Amniotic stem cell (primary cell): Measurements from ENCODE around the gene RAPGEF4.
"Not testable (repeated sequence)": the region's sequence is repeated elsewhere in the genome, so short reads cannot be mapped to it uniquely, and the experiment has no call there.

Experiments used
- DNase-seq: peaks from one replicate; lab custom pipeline; 2025; lab: John Stamatoyannopoulos, UW

Gene RAPGEF4

DNA sequence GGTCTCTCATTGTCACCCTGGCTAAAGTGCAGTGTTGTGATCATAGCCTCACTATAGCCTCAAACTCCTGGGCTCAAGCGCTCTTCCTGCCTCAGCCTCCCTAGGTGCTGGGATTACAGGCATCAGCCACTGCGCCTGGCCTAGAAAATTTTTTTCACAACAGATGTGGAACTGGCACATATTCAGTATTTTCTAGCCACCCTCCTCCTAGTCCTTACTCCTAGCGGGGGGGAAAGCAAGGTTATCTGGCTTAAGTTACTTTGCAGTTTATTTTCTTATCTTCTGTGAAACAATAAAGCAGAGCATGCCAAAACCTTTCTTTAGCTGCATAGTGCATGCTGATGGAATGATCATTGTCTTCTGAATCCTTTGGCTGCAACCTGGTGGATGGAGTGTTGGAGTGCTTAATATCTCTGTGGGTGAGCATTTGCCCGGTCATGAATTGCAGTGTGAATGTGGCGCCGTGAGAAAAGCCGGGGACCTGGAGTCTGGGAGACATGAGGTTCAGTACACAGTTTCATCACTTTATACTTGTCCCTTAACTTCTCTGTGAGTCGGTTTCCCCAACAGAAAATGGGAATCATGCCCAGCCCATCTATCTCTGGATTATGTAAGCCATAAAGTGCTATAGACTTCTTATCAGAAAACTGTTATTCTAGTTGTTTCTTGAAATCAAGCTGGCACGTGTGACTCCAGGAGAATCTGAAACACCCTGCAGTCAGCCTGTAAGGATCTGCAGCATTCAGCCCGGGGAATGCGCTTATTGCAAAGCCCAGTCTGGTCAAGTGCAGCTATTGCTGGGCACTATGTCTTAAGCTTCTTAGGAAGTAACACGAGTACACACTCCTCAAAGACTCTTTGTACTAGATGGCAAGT lies 301.8 kb downstream of the RAPGEF4 start:
- DNase-seq: no peak

- not testable (repeated sequence) for DNase-seq
These were observed 302.6 kb downstream of the RAPGEF4 start for GRCh38 chr2:173038257-173038656.

- DNase-seq: no peak
These were observed 305.1 kb downstream of the RAPGEF4 start for GRCh38 chr2:173040729-173041128.

DNA sequence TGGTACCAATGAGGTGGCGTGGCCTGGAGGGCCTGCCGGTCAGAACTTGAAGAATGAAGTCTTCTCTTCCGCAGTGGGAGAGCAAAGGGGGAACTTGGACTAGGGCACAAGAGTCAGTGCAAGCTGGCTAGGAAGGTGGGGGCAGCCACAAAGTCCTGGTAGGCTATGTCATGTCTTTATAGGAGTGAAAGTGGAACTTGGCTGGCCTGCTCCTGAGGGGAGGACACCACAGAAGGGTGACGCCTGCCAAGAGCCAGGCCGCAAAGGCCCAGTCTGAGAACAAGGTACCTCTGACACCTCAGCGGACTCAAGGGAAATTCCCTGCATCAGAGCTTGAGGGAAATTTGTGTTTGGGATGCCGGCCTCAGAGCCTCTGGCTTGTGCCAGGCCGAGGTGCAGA lies 307.8 kb downstream of the RAPGEF4 start:
- no peak for DNase-seq

- DNase-seq: no peak
These were observed 308.4 kb downstream of the RAPGEF4 start for GRCh38 chr2:173043897-173044519.

- no peak for DNase-seq
These were observed 309.0 kb downstream of the RAPGEF4 start for GRCh38 chr2:173044686-173045085.

DNA sequence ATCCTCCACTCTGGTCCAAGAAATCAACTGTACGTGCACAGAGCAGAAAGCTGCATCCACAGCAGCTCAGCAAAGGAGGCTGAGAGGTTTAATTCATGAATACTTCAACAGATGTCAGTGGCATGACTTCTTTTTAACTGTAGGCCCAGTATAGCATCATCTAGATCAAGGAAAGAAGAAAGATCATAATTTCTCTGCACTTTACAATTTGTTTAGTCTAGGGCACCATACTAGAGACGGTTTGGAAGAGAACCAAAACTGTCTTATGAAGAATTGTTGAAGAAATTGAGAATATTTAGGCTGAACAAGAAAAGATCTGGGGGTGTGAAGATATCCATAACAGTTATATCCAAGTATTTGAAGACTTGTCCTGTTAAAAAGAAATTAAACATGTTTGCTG lies 309.5 kb downstream of the RAPGEF4 start:
- DNase-seq: no peak

- DNase-seq: no peak
These were observed 312.9 kb downstream of the RAPGEF4 start for GRCh38 chr2:173048522-173048896.

- DNase-seq: peak; percentile 89
These were observed 313.4 kb downstream of the RAPGEF4 start for GRCh38 chr2:173048897-173049661.

DNA sequence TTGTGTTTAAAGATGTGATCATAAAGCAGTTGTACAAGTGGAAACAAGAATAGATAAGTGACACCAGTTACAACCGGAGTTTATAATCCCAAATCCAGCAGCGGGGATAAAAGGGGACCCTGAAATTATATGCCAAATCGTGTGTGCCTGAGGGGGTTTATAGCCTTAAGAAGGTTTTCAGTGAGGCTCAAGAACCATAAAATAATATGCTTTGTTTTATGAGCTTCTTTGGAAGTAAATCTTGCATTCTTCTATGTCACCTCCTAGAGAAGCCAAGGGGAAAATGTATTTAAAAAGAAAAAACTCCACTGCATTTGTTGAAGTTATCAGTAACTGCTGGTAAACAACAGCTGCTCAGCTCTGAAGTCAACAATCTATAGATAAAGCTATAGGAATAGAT lies 314.2 kb downstream of the RAPGEF4 start:
- DNase-seq: no peak

DNA sequence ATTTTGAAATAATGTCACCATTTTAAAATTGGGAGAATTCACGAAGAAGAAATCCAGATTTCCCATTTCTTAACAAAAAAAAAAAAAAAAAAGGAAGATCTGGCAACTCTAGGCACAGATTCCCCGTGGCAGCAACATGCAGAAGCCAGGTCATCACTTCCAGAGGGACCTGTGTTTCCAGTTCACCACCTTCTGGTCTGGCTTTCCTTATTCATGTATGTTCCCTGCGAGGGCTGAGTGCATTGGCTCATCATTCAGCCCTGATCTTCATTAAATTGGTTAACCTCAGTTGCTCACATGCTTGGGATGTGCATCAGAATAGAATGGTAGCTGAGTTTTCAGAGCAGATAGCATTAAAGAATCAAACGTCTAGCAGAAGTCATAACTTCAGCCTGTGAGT lies 315.0 kb downstream of the RAPGEF4 start:
- DNase-seq: no peak

DNA sequence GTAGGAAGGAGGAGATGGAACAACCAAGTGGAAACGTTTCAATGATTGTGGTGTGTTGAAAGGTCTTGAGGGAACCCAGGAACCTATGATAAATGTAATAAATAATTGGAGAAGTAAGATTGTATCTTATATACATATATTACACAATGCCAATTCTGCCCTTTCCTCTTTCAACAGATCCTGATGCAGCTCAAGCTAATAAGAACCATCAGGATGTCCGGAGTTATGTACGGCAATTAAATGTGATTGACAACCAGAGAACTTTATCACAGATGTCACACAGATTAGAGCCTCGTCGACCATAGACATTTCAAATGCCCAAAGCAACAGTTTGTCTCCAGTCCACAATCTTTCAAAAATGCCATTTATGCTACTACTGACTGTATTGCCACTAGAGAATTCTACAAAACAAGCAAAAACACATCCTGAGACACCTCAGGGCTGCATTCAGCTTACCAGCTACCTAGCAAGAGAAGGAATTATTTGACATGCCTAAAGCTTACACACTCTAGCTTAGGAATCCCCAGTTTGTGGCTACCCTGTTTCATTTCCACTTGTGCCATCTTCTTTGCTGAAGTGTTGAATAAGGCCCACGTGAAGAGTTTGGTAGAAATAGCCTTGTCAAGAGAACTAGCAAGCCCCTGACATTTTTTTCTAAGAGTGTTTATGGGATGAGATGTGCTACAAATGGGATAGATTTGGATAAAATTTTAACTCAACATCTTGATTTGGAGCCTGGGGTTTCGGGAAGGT lies 316.0 kb downstream of the RAPGEF4 start:
- no peak for DNase-seq

GRCh38 chr2:173053043-173053699 lies 317.5 kb downstream of the RAPGEF4 start:
- no peak for DNase-seq

- DNase-seq: no peak
These were observed 318.8 kb downstream of the RAPGEF4 start for GRCh38 chr2:173054466-173054865.

DNA sequence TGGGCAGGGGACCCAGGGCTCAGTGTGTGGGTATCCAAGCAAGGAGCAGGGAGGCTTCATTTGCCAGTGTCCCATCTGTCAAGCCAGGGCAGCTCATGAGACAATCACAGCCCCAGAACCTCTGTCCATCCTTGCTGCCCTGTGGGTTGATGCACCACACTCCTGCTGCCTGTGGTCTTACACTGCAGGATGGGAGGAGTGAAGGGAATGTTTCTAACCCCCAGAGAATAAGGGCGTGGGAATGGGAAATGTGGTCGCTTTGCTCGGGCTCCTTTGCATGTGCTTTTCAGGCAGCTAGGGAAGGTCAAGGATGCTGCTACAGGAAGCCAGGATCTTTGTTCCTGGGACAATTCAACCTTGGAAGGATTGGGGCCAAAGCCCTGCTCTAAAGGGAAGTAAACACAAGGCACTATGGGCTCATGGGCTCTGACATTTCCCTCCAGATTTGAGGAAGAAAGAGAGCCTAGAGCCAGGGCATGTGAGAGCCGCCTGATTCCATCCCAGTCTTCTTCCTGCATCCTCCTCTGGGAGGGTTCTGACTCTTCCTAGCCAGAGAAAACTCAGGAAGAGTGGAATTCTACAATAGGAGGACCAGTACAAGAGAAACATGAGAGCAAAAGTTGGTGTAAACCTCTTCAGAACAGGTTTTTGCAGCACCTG lies 321.2 kb downstream of the RAPGEF4 start:
- no peak for DNase-seq

DNA sequence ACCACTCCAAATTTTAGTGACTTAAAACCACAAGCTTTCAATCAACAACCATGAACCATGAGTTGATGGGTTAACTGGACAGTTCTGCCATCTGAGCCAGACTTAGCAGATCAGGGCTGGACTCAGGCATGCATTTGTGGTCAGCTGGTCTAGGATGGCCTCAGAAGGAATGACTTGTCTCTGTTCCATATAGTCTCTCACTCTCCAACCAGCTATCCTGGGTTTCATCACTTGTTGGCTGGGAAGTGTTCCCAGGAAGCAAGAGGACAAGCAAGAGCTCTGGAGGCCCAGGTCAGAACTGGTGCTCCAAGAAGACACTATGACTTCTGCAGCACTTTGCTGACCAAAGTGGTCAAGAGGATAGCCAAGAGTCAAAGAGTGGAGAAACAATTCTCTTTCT lies 322.5 kb downstream of the RAPGEF4 start:
- no peak for DNase-seq

DNA sequence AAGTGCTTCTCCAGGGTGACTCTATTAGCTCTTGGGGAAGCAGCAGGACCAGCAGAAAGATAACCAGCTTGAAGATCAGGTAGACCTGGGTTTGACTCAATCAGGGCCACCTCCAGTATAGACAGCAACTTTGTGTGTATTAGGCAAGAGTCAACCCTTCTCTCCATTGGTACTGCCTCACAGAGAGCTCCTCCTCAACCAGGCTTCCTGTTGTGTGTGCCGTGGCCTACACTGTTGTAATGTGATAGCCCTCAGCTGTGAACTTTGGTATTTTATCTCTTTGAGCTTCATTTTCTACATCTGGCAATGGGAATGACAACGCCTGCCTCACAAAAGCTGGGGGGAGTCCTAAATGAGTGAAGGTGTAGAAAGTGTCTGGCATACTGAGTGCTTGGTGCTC lies 323.0 kb downstream of the RAPGEF4 start:
- no peak for DNase-seq

DNA sequence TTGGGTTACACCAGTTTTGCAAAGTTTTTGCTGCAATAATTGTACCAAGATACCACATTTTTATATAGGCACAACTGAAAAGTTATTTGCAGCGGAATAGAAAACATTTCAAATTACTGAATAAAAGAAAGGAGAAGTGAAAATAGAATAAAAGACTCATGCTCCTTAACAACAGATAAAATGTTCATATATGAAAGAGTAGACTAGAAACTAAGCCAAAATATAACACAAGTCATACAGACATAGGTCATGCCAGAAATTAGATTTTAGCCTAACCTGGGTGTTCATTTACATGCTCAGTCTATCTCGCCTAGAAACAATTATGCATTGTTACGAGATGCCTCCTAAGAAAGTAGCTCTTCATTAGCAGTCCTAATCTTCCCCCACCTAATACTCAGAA lies 323.6 kb downstream of the RAPGEF4 start:
- no peak for DNase-seq

DNA sequence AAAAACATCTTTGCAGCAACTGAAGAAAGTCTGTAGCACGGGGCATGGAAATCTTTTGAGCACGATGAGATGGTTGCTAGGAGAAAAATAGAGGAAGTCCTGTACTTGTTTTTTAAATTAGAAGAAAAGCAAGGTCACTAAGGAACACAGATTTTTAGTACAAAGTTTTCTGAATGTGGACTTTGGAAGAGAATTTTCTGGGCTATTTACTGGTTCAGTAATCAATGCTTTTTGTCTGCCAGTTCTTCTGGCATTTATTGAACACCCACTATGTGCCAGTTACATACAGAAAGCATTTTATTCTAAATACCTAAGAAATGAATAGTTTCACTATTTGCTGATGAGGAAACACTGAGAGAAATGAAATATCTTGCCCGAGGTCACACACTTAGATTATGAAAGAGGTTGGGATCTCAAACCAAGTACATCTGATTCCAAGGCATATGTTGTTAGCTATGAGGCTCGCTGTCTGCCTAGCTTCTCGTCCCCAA lies 324.4 kb downstream of the RAPGEF4 start:
- no peak for DNase-seq

DNA sequence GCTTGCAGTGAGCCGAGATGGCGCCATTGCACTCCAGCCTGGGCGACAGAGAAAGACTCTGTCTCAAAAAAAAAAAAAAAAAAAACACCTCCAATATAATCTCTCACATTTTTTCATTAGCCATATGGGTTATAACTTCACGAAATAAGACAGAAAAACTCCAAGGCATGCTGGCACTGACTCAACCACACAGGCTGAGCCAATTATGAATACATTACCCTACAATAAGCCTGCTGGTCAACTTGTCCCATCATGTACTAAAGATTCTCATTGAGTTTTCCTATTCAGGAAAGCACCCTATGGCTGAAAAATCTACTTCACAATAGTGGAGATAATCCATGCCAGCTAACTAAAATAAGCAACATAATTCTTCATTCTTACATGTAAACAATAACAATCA lies 327.2 kb downstream of the RAPGEF4 start:
- DNase-seq: no peak
